GM18519 (cell line): ENCODE measurements around the gene ST6GALNAC6.
"Not testable (repeated sequence)": the region's sequence is repeated elsewhere in the genome, so short reads cannot be mapped to it uniquely, and the experiment has no call there.

Experiments used
- ATAC-seq: cut with Tn5 transposase; IDR thresholded peaks from one replicate; pipeline ENCODE4 v1.9.1; 2021; ENCODE audit warnings: mild to moderate bottlenecking, moderate library complexity; ENCODE audit not compliant: unreplicated experiment, low FRiP score

The ST6GALNAC6 gene

GRCh38 chr9:127860779-127861178 is 38.6 kb downstream of the ST6GALNAC6 start:
- no peak for ATAC-seq

GRCh38 chr9:127860260-127860659 is 39.1 kb downstream of the ST6GALNAC6 start:
- no peak for ATAC-seq

DNA sequence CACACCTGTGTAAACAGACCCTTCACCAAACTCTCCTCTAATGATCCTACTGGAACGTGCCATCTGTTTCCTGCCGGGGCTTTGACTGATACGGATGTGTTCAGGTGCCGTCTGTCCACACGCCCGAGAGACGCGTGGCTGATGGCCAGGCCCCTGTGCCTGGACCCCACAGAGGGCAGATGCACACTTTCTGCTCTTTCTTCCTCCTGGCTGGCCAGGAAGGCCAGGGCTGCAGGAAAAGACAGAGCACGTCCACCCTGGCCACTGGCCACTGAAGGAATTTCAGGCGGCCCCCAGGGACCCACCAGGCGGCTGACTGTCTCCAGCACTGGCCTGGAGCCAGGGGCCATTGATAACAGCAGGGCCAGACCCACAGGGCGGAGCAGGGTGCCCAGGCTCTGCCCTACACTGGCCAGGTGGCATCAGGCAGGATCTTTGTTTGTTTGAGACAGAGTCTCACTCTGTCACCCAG is 41.3 kb downstream of the ST6GALNAC6 start:
- ATAC-seq: no peak

- ATAC-seq: no peak
Observed at GRCh38 chr9:127857278-127857677, 42.1 kb downstream of the ST6GALNAC6 start.

- no peak for ATAC-seq
Observed at GRCh38 chr9:127856729-127857116, 42.7 kb downstream of the ST6GALNAC6 start.

GRCh38 chr9:127856094-127856728 is 43.2 kb downstream of the ST6GALNAC6 start:
- ATAC-seq: no peak

DNA sequence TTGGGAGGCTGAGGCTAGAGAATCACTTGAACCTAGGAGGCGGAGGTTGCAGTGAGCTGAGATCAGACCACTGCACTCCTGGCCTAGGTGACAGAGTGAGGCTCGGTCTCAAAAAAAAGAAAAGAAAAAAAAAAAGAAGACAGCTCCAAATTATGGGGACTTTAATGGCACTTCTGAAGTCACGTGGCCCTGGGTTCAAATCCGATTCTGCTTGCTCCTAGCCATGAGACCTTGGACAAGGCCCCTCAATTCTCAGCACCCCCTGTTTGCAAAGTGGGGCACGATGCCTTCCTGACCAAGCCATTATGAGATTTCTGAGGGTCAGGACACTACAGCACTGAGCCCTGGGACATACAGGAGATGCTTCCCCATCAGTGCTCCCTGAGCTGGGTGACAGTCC is 43.9 kb downstream of the ST6GALNAC6 start:
- no peak for ATAC-seq

- no peak for ATAC-seq
Observed at GRCh38 chr9:127854960-127855359, 44.4 kb downstream of the ST6GALNAC6 start.

DNA sequence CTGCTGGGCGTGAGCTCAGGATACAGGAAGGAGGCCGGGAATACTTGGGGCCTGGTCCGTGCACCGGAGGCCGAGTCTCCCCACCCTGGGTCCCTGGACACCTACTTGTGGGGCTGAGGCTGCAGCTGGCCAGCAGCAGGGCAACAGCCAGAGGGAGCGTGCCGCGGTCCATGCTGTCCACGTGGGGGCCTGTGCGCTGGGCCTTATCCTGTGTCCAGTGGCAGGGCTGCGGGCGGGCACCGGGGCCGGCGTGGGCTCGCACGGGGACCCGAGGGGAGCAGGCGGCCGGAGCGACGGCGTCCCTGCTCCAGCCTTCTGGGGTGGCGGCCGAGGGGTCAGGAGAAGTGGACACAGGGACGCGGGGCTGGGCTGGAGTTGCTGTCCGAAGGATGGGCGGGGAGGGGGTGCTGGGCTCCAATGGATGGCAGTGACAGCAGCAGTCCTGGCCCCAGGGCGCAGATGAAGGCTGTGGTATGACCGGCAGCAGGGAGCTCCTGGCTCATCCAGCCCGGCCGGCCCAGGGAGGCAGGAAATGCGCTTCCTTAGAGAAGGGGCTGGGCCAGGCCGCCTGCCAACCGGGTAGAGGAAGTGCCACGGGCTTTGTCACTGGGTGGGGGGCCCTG is 45.1 kb downstream of the ST6GALNAC6 start, which contains the start of gene ENG:
ENG (minus strand) TSS at position 475 of the 623 bp plus-strand sequence; CDS start at position 172, 303 bp downstream.
- ATAC-seq: no peak

GRCh38 chr9:127853312-127854183 is 45.9 kb downstream of the ST6GALNAC6 start:
- no peak for ATAC-seq

GRCh38 chr9:127852829-127853228 is 46.6 kb downstream of the ST6GALNAC6 start:
- no peak for ATAC-seq

DNA sequence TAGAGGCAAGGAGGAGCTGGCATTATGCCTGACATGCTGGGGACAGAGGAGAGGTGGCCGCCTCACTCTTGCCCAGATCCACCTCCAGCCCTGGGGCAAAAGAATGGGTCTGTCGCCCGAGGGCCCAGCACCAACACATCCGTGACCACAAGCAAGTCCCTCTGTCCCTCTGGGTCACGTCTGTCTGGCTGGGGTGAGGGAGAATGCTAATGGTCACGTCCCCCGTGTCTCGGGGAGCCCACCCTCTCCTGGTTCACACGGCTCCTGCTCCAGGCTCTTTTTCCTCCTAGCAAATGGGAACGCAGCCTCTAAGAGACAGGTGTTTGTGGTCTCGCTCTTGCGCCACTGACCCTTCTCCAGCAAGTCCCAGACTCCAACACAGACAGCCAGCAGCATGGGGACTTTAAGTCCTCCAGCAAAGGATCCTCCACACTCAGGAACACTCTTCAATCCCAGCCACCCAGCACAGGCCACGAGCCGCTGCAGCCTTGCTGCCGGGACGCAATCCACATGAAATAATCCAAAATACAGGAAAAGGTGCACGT is 49.0 kb downstream of the ST6GALNAC6 start:
- ATAC-seq: no peak

DNA sequence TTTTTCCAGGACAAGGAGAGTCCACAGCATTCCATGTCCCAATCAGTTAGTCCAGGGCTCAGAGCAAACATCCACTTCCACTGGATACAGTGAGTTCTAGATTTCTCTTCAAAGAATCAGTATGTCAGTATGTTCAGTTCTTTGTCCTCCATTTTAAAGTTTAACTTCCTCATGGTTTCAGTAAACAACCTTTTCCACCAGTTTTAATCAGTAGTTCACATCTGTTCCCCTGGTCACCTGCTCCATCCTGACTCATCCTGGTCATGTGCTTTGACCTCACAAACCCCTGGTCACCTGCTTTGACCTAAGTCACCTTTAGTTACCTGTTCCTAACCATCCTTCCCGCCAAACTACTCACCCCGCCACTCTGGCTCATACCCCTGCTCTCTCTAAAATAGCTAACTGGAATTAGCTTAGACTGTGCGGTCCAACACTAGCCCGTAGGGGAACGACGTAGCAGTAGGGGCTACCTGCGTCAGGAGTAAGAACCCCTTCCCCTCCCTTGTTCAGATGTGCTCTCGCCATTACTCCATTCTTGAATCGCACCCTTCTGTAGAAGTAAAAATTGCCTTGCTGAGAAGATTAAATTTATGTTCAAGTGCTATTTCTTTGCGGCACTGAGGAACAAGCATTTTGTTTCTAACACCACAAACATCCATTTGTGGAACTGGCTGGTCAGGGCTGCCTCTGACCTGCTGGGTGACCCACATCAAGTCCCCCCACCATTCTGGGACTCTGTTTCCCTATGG is 50.5 kb downstream of the ST6GALNAC6 start:
- no peak for ATAC-seq

DNA sequence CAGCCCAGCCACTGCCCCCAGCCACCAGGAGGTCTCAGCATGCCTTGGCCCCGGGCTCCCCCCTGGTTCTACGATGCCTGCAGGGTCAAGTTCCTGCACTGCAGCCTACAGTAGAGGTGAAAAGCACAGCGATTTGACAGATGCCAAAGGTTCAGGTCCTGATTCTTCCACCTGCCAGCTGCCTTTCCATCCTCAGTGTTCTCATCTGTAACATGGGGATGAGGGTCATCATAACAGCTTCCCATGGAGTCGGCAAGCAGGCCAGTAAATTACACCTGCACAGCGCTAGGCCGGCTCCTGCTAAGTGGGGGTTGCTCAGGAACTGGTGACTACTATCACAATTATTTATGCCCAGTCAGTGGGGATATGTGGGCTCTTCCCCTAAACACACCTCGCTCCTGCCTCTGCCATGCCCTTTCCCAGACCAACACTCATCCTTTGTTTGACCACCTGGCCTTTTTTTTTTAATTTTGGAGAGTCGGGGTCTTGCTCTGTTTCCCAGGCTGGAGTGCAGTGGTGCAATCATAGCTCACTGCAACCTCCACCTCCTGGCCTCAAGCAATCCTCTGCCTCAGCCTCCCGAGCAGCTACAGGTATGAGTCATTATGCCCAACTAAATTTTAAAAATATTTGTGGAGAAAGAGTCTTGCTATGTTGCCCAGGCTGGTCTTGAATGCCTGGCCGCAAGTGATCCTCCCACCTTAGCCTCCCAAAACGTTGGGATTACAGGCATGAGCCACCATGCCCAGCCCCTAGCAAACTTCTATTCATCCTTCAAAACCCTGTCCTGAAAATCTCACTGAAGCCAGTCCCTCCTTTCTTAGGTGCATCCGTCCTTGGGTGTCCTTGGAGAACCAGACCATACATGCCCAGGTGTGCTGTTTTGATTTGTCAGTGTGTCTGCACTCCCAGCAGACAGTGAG is 51.3 kb downstream of the ST6GALNAC6 start:
- no peak for ATAC-seq

DNA sequence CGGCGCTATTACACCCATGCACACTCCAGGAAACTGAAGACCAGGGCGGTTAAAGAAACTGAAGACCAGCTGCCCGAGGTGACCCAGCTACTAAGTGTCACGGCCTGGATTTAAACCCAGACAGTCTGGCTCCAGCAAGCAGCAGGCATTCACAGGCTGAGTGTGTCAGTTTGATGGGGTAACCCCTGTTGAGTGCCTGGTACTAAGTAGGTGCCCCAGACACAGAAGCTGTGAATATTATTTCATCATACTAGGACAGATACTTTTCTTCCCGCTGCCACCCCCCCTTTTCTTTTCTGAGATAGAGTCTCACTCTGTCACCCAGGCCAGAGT is 52.3 kb downstream of the ST6GALNAC6 start:
- no peak for ATAC-seq

DNA sequence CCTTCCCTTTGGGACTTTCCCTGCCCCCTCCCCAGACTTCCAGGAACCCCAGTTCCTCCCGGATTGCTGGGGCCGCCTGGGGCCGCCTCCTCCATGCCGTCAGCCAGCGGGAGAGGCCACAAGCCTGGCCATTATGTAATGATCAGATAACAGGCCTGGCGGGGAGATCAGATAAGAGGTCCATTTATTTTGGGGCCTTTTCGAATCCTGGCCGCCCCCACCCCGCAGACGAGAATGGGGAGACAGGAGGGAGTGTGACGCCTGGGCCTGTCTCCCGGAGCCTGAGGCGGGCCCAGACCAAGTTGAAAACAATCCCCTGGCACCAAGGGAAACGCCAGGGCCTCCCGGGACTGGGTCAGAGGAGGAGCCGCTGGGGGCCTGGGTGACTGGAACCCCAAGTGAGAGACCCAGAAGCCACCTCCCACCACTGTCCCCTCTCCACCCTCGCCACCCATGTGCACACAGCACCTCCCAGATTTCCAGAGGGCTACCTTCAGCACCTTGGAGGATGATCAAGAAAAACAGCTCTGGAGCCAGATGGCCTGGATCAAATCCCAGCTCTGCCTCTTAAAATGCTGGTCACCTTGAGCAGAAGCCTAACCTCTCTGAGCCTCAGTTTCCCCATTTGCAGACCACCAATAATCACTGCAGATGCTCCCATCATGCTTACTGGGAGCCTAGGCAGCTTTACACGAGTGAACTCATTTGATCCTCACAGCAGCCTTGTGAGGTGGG is 52.8 kb downstream of the ST6GALNAC6 start:
- ATAC-seq: no peak

GRCh38 chr9:127845619-127846018 is 53.8 kb downstream of the ST6GALNAC6 start:
- not testable (repeated sequence) for ATAC-seq

- ATAC-seq: no peak
Observed at GRCh38 chr9:127844821-127845359, 54.5 kb downstream of the ST6GALNAC6 start.
